HEK293 (cell line): ENCODE measurements around the gene KIAA0586.
A peak's percentile ranks its signal among the peaks of the same experiment; 100 is the strongest.

ENCODE experiments used
- CTCF ChIA-PET: fragments of 350-600 bp; formaldehyde crosslinking; extraction: SDS; loops from one replicate; lab custom pipeline; 2021; ENCODE audit warnings: antibody characterized with exemption; lab: Yijun Ruan, JAX
- POLR2A ChIA-PET: fragments of 300-600 bp; formaldehyde crosslinking; extraction: SDS; loops from one replicate; lab custom pipeline; 2020; ENCODE audit warnings: antibody characterized with exemption, inconsistent platforms; lab: Yijun Ruan, JAX
- H3K27ac ChIP-seq: fragments of 200-500 bp; sonication (Bioruptor generic); 2 replicates; pipeline ENCODE4 v1.5.1; 2014; ENCODE audit warnings: low read depth, low read length, control low read depth, inconsistent platforms; ENCODE audit errors: extremely low read depth
- H3K36me3 ChIP-seq, 2 experiments: fragments of 200-500 bp in 1 of 2; sonication (Bioruptor generic) in 1 of 2; 1 replicate in 1 of 2; 2 replicates in 1 of 2; pipeline ENCODE4 v1.5.1; 2014 to 2017; ENCODE audit warnings: inconsistent platforms in 2 of 2, low read length in 2 of 2; ENCODE audit not compliant: control insufficient read depth in 2 of 2, insufficient read depth in 1 of 2
- H3K4me1 ChIP-seq: fragments of 200-500 bp; sonication (Bioruptor generic); 2 replicates; pipeline ENCODE4 v1.5.1; 2014; ENCODE audit warnings: mild to moderate bottlenecking, low read length, inconsistent platforms; ENCODE audit not compliant: control insufficient read depth, insufficient read depth
- H3K4me3 ChIP-seq: 2 replicates; pipeline ENCODE4 v1.5.1; 2011; ENCODE audit warnings: low read depth, mild to moderate bottlenecking, control low read depth, low read length, moderate library complexity
- H3K9me3 ChIP-seq: fragments of 200-500 bp; sonication (Bioruptor generic); 2 replicates; pipeline ENCODE4 v1.5.1; 2014; ENCODE audit warnings: low read depth, low read length, inconsistent platforms; ENCODE audit not compliant: control insufficient read depth, insufficient read depth
- KLF10 ChIP-seq: fragments of 450-650 bp; IDR thresholded peaks from 2 replicates; pipeline ENCODE4 v1.5.1; 2018; ENCODE audit warnings: missing biosample characterization, mild to moderate bottlenecking, missing genetic modification characterization
- MZF1 ChIP-seq: fragments of 450-650 bp; formaldehyde crosslinking; IDR thresholded peaks from 2 replicates; pipeline ENCODE4 v1.5.1; 2017; ENCODE audit warnings: missing biosample characterization, missing genetic modification characterization, borderline replicate concordance
- PRDM4 ChIP-seq: fragments of 450-650 bp; formaldehyde crosslinking; IDR thresholded peaks from 2 replicates; pipeline ENCODE4 v1.5.1; 2017; ENCODE audit warnings: missing biosample characterization, missing genetic modification characterization
- RBAK ChIP-seq: fragments of 450-650 bp; formaldehyde crosslinking; IDR thresholded peaks from 2 replicates; pipeline ENCODE4 v1.5.1; 2016; ENCODE audit warnings: missing biosample characterization, missing genetic modification characterization
- SP3 ChIP-seq: fragments of 450-650 bp; formaldehyde crosslinking; IDR thresholded peaks from 2 replicates; pipeline ENCODE4 v1.5.1; 2016; ENCODE audit warnings: missing biosample characterization, missing genetic modification characterization
- ZBTB26 ChIP-seq: fragments of 450-650 bp; formaldehyde crosslinking; optimal IDR thresholded peaks from 2 replicates; pipeline ENCODE3; 2016; ENCODE audit warnings: missing biosample characterization, mild to moderate bottlenecking, missing genetic modification characterization
- ZIC2 ChIP-seq: fragments of 450-650 bp; formaldehyde crosslinking; IDR thresholded peaks from 2 replicates; pipeline ENCODE4 v1.5.1; 2016; ENCODE audit warnings: missing biosample characterization, missing genetic modification characterization
- ZNF146 ChIP-seq: fragments of 450-650 bp; formaldehyde crosslinking; IDR thresholded peaks from 2 replicates; pipeline ENCODE4 v1.5.1; 2016; ENCODE audit warnings: missing biosample characterization, missing genetic modification characterization
- ZNF280D ChIP-seq: fragments of 450-650 bp; formaldehyde crosslinking; IDR thresholded peaks from 2 replicates; pipeline ENCODE4 v1.5.1; 2016; ENCODE audit warnings: missing biosample characterization, missing genetic modification characterization
- ZNF335 ChIP-seq: fragments of 450-650 bp; formaldehyde crosslinking; conservative IDR thresholded peaks from 2 replicates; pipeline ENCODE4 v1.5.1; 2016; ENCODE audit warnings: missing biosample characterization, missing genetic modification characterization
- ZNF341 ChIP-seq: fragments of 450-650 bp; formaldehyde crosslinking; IDR thresholded peaks from 2 replicates; pipeline ENCODE4; 2016; ENCODE audit warnings: low read depth, missing biosample characterization, missing genetic modification characterization
- ZNF362 ChIP-seq: fragments of 450-650 bp; formaldehyde crosslinking; IDR thresholded peaks from 2 replicates; pipeline ENCODE4 v1.5.1; 2016; ENCODE audit warnings: missing biosample characterization, missing genetic modification characterization
- ZNF366 ChIP-seq: fragments of 450-650 bp; formaldehyde crosslinking; conservative IDR thresholded peaks from 2 replicates; pipeline ENCODE4 v1.5.1; 2016; ENCODE audit warnings: missing biosample characterization, missing genetic modification characterization
- ZNF394 ChIP-seq: fragments of 450-650 bp; formaldehyde crosslinking; IDR thresholded peaks from 2 replicates; pipeline ENCODE4 v1.5.1; 2016; ENCODE audit warnings: missing biosample characterization, missing genetic modification characterization, mild to moderate bottlenecking, moderate library complexity, borderline replicate concordance
- ZNF423 ChIP-seq: fragments of 450-650 bp; formaldehyde crosslinking; IDR thresholded peaks from 2 replicates; pipeline ENCODE4 v1.5.1; 2016; ENCODE audit warnings: missing biosample characterization, missing genetic modification characterization
- ZNF510 ChIP-seq: fragments of 450-650 bp; formaldehyde crosslinking; IDR thresholded peaks from 2 replicates; pipeline ENCODE4 v1.5.1; 2018; ENCODE audit warnings: mild to moderate bottlenecking, missing genetic modification characterization, missing biosample characterization; ENCODE audit not compliant: insufficient replicate concordance
- ZNF580 ChIP-seq: fragments of 450-650 bp; formaldehyde crosslinking; IDR thresholded peaks from 2 replicates; pipeline ENCODE4 v1.5.1; 2016; ENCODE audit warnings: missing biosample characterization, missing genetic modification characterization
- ZNF585B ChIP-seq: fragments of 450-650 bp; formaldehyde crosslinking; IDR thresholded peaks from 2 replicates; pipeline ENCODE4 v1.5.1; 2016; ENCODE audit warnings: missing biosample characterization, missing genetic modification characterization
- ZNF664 ChIP-seq: fragments of 450-650 bp; formaldehyde crosslinking; IDR thresholded peaks from 2 replicates; pipeline ENCODE4 v1.5.1; 2016; ENCODE audit warnings: missing biosample characterization, missing genetic modification characterization
- ZNF701 ChIP-seq: fragments of 450-650 bp; formaldehyde crosslinking; IDR thresholded peaks from 2 replicates; pipeline ENCODE4 v1.5.1; 2016; ENCODE audit warnings: missing biosample characterization, missing genetic modification characterization
- ZSCAN18 ChIP-seq: fragments of 450-650 bp; formaldehyde crosslinking; IDR thresholded peaks from 2 replicates; pipeline ENCODE4 v1.5.1; 2016; ENCODE audit warnings: missing biosample characterization, missing genetic modification characterization

The KIAA0586 gene

GRCh38 chr14:58426670-58427280 is 744 bp upstream of the KIAA0586 start (continued):
- no peak for TF ChIP-seq ZNF280D (tag by site-specific recombination)
- peak; percentile 72 for TF ChIP-seq ZNF335 (tag by site-specific recombination)
- TF ChIP-seq ZNF366 (tag by site-specific recombination) = no peak
- peak; percentile 43 for TF ChIP-seq ZBTB26 (tag by site-specific recombination)
- TF ChIP-seq SP3 (tag by site-specific recombination) = no peak
- no peak for TF ChIP-seq ZNF362 (tag by site-specific recombination)
- TF ChIP-seq ZIC2 (tag by site-specific recombination) = peak; percentile 50; the same call in 1 of the 2 replicates
- no peak for TF ChIP-seq RBAK

GRCh38 chr14:58428118-58428683 is 682 bp downstream of the KIAA0586 start:
- Histone ChIP-seq H3K36me3 (peaks cover 32 to 35% of the 10 kb centered on the region in 2 experiments), H3K4me1 (no peaks in the 10 kb centered on the region), H3K4me3 (peak overlapping the region; percentile 65), H3K9me3 (no peaks in the 10 kb centered on the region), H3K27ac (peak overlapping the region; percentile 40; the same call in 1 of the 2 replicates)
- ChIA-PET CTCF (interaction anchor here (0.7 kb wide), 1 partner anchor 878 kb away, joined by 3 read pairs; no protein-coding TSS in a partner anchor), POLR2A (interaction anchor here (1.2 to 1.8 kb wide), 4 partner anchors 16 to 184 kb away, joined by 4 to 16 read pairs (median 6); partner anchors contain the start of genes ARID4A and PSMA3)
- TF ChIP-seq ZNF510 (tag by site-specific recombination) (no peak), ZNF423 (tag by site-specific recombination) (no peak), ZNF341 (tag by site-specific recombination) (no peak), ZNF585B (tag by site-specific recombination) (no peak), MZF1 (tag by site-specific recombination) (no peak), ZNF701 (tag by site-specific recombination) (no peak), ZNF146 (tag by site-specific recombination) (no peak), ZNF580 (tag by site-specific recombination) (no peak), PRDM4 (tag by site-specific recombination) (no peak), ZNF664 (tag by site-specific recombination) (0 out of 2 replicates have a peak, but pooled peaks have one; percentile 22), ZNF362 (tag by site-specific recombination) (peak; percentile 99), ZNF394 (tag by site-specific recombination) (no peak), KLF10 (no peak), ZSCAN18 (tag by site-specific recombination) (no peak), ZNF335 (tag by site-specific recombination) (peak; percentile 45; the same call in 1 of the 2 replicates)
